IMR-90 (cell line): ENCODE measurements around the gene DRD4. TPM values are rescaled to one million over a fixed set of nuclear protein-coding genes. Genes with fewer than 3 reads are reported as not detected.

Experiments used
- ATAC-seq: fragments of 200-7000 bp; cut with Tn5 transposase; 2 replicates; pipeline ENCODE4 v1.9.1; 2020; ENCODE audit warnings: low read depth, mild to moderate bottlenecking, moderate library complexity
- BruUV-seq: library from RNA; stranded (reverse); fragments of 400-500 nt; replicated peaks from 2 replicates; lab custom pipeline; 2021; lab: Mats Ljungman, UMichigan
- CTCF ChIA-PET: fragments of 300-600 bp; formaldehyde crosslinking; extraction: SDS; loops from one replicate; lab custom pipeline; 2021; ENCODE audit warnings: antibody characterized with exemption; lab: Yijun Ruan, JAX
- POLR2A ChIA-PET: fragments of 300-600 bp; sonication (Branson Sonifier 250); formaldehyde crosslinking; loops from one replicate; lab custom pipeline; 2022; ENCODE audit warnings: antibody characterized with exemption; ENCODE audit not compliant: unreplicated experiment; lab: Charles Lee
- DNase-seq: peaks from one replicate; pipeline ENCODE4 v3.0.0; 2013
- H2AFZ ChIP-seq: replicated peaks from 2 replicates; pipeline ENCODE3; 2013; ENCODE audit warnings: low read length, mild to moderate bottlenecking; ENCODE audit not compliant: poor library complexity
- H2AK5ac ChIP-seq: 2 replicates; pipeline ENCODE4 v1.6.1; 2013; ENCODE audit warnings: low read depth, low read length, inconsistent platforms
- H2AK9ac ChIP-seq: replicated peaks from 2 replicates; pipeline ENCODE3; 2013; ENCODE audit warnings: mild to moderate bottlenecking, low read depth, low read length, moderate library complexity; ENCODE audit not compliant: poor library complexity
- H2BK120ac ChIP-seq: 2 replicates; pipeline ENCODE4 v1.6.1; 2013; ENCODE audit warnings: low read depth, low read length, inconsistent platforms
- H2BK15ac ChIP-seq: 3 replicates; pipeline ENCODE4 v1.6.1; 2013; ENCODE audit warnings: low read depth, low read length, inconsistent platforms
- H2BK20ac ChIP-seq: 2 replicates; pipeline ENCODE4 v1.6.1; 2013; ENCODE audit warnings: low read depth, mild to moderate bottlenecking, inconsistent platforms, low read length, moderate library complexity
- H2BK5ac ChIP-seq: 2 replicates; pipeline ENCODE4 v1.6.1; 2013; ENCODE audit warnings: mild to moderate bottlenecking, low read depth, low read length, inconsistent platforms; ENCODE audit not compliant: poor library complexity, severe bottlenecking
- H3K14ac ChIP-seq: replicated peaks from 2 replicates; pipeline ENCODE4 v1.6.1; 2013; ENCODE audit warnings: low read depth, low read length, inconsistent platforms
- H3K18ac ChIP-seq: 2 replicates; pipeline ENCODE4 v1.6.1; 2013; ENCODE audit warnings: low read depth, low read length, control low read depth
- H3K23ac ChIP-seq: 2 replicates; pipeline ENCODE4 v1.6.1; 2013; ENCODE audit warnings: low read depth, low read length, inconsistent platforms
- H3K27ac ChIP-seq: 2 replicates; pipeline ENCODE4 v1.5.1; 2013; ENCODE audit warnings: mild to moderate bottlenecking, control low read depth, low read length; ENCODE audit not compliant: insufficient read depth
- H3K27me3 ChIP-seq: 2 replicates; pipeline ENCODE4 v1.6.1; 2013; ENCODE audit warnings: low read length; ENCODE audit not compliant: control insufficient read depth, insufficient read depth
- H3K36me3 ChIP-seq: 2 replicates; pipeline ENCODE4 v1.6.1; 2013; ENCODE audit warnings: low read length, mixed read lengths; ENCODE audit not compliant: control insufficient read depth, insufficient read depth
- H3K4ac ChIP-seq: 2 replicates; pipeline ENCODE4 v1.6.1; 2013; ENCODE audit warnings: low read depth, low read length, inconsistent platforms
- H3K4me1 ChIP-seq: 2 replicates; pipeline ENCODE4 v1.6.1; 2013; ENCODE audit warnings: low read length, mixed read lengths; ENCODE audit not compliant: control insufficient read depth, insufficient read depth
- H3K4me2 ChIP-seq: 2 replicates; pipeline ENCODE4 v1.6.1; 2013; ENCODE audit warnings: low read depth, mild to moderate bottlenecking, control low read depth, low read length, moderate library complexity
- H3K4me3 ChIP-seq: 2 replicates; pipeline ENCODE4 v1.5.1; 2013; ENCODE audit warnings: low read depth, mild to moderate bottlenecking, control low read depth, low read length, moderate library complexity; ENCODE audit not compliant: insufficient read depth
- H3K56ac ChIP-seq: 2 replicates; pipeline ENCODE4 v1.6.1; 2013; ENCODE audit warnings: low read length, inconsistent platforms; ENCODE audit not compliant: insufficient read depth; ENCODE audit errors: extremely low read depth
- H3K79me1 ChIP-seq, 2 experiments: 2 replicates each; pipeline ENCODE4 v1.6.1; 2013; ENCODE audit warnings: low read length in 2 of 2, inconsistent platforms in 1 of 2, low read depth in 1 of 2
- H3K9ac ChIP-seq: 2 replicates; pipeline ENCODE4 v1.6.1; 2013; ENCODE audit warnings: low read depth, low read length, control low read depth
- H3K9me1 ChIP-seq: 2 replicates; pipeline ENCODE4 v1.6.1; 2013; ENCODE audit warnings: low read length, inconsistent platforms; ENCODE audit not compliant: insufficient read depth
- H3K9me3 ChIP-seq: 2 replicates; pipeline ENCODE4 v1.6.1; 2013; ENCODE audit warnings: low read length; ENCODE audit not compliant: control insufficient read depth, insufficient read depth
- H4K20me1 ChIP-seq: 2 replicates; pipeline ENCODE4 v1.6.1; 2013; ENCODE audit warnings: low read length, inconsistent platforms; ENCODE audit not compliant: insufficient read depth
- H4K5ac ChIP-seq: 2 replicates; pipeline ENCODE4 v1.6.1; 2013; ENCODE audit warnings: mild to moderate bottlenecking, low read depth, low read length, control low read depth
- H4K8ac ChIP-seq, 2 experiments: 2 replicates each; pipeline ENCODE4 v1.6.1; 2013; ENCODE audit warnings: low read depth in 2 of 2, low read length in 2 of 2, control low read depth in 1 of 2, inconsistent platforms in 1 of 2
- H4K91ac ChIP-seq: 2 replicates; pipeline ENCODE4 v1.6.1; 2013; ENCODE audit warnings: low read depth, low read length, inconsistent platforms; ENCODE audit not compliant: insufficient read depth
- CEBPB ChIP-seq: IDR thresholded peaks from 2 replicates; pipeline ENCODE4 v1.6.1; 2012; ENCODE audit warnings: low read depth, low read length, improper control_type of control experiment
- CTCF ChIP-seq: conservative IDR thresholded peaks from 2 replicates; pipeline ENCODE4 v1.5.1; 2012; ENCODE audit warnings: mild to moderate bottlenecking, low read depth, low read length, improper control_type of control experiment
- ELK1 ChIP-seq: fragments of 150-350 bp; IDR thresholded peaks from 2 replicates; pipeline ENCODE4 v1.6.1; 2016; ENCODE audit warnings: low read depth, mild to moderate bottlenecking, low read length, moderate library complexity, borderline replicate concordance
- MAFK ChIP-seq: IDR thresholded peaks from 2 replicates; pipeline ENCODE4 v1.6.1; 2012; ENCODE audit warnings: low read depth, low read length, improper control_type of control experiment
- MXI1 ChIP-seq: IDR thresholded peaks from 2 replicates; pipeline ENCODE4 v1.6.1; 2012; ENCODE audit warnings: low read depth, mild to moderate bottlenecking, low read length, moderate library complexity, borderline replicate concordance
- NFE2L2 ChIP-seq: fragments of 150-350 bp; IDR thresholded peaks from 2 replicates; pipeline ENCODE4 v1.6.1; 2016; ENCODE audit warnings: low read depth, mild to moderate bottlenecking, low read length
- POLR2A ChIP-seq: IDR thresholded peaks from 2 replicates; pipeline ENCODE4 v1.6.1; 2012; ENCODE audit warnings: mild to moderate bottlenecking, low read depth, low read length
- RAD21 ChIP-seq: IDR thresholded peaks from 2 replicates; pipeline ENCODE4 v1.6.1; 2012; ENCODE audit warnings: low read length, improper control_type of control experiment
- RCOR1 ChIP-seq: IDR thresholded peaks from 2 replicates; pipeline ENCODE4 v1.6.1; 2012; ENCODE audit warnings: mild to moderate bottlenecking, low read length, improper control_type of control experiment; ENCODE audit not compliant: insufficient replicate concordance
- RFX5 ChIP-seq: IDR thresholded peaks from 2 replicates; pipeline ENCODE4 v1.8.0; 2012; ENCODE audit warnings: low read depth, mild to moderate bottlenecking, low read length, moderate library complexity
- SMC3 ChIP-seq: fragments of 150-350 bp; IDR thresholded peaks from 2 replicates; pipeline ENCODE4 v1.6.1; 2016; ENCODE audit warnings: low read depth, mild to moderate bottlenecking, antibody characterized with exemption, low read length, moderate library complexity
- USF2 ChIP-seq: fragments of 150-350 bp; IDR thresholded peaks from 2 replicates; pipeline ENCODE4 v1.6.1; 2017; ENCODE audit warnings: mild to moderate bottlenecking, antibody characterized with exemption, low read length, low read depth
- WGBS, 2 experiments: methylation state at CpG; one replicate each; pipeline versions ENCODE4 v1.1.5 to v1.1.7; 2013; ENCODE audit warnings: missing lambda C conversion rate in 2 of 2; ENCODE audit not compliant: insufficient read length in 1 of 2; ENCODE audit errors: extremely low coverage in 2 of 2; 5-methylcytosine and 5-hydroxymethylcytosine counted together
- dilution Hi-C: fragments of 300-500 bp; cut with HindIII; formaldehyde crosslinking; loops from one replicate; pipeline ENCODE4 v1.14.3; 2018; ENCODE audit warnings: low sequenced_read_pairs; ENCODE audit not compliant: unreplicated experiment
- in situ Hi-C: fragments of 300-500 bp; cut with MboI; formaldehyde crosslinking; loops from 3 replicates; pipeline ENCODE4 v1.14.3; 2019; ENCODE audit warnings: low sequenced_read_pairs, inconsistent platforms, mixed read lengths
- intact Hi-C: fragments of 100-400 bp; cut with micrococcal nuclease; formaldehyde crosslinking; loops from 2 replicates; pipeline ENCODE4 v1.10.0; 2022
- polyA plus RNA-seq, 3 experiments: library from polyadenylated mRNA; depleted of rRNA; stranded (reverse); fragments of >200 nt; gene quantifications; 2 replicates each; pipeline ENCODE4 v1.2.3, GENCODE V29; 2012; ENCODE audit warnings: low replicate concordance in 1 of 3
- total RNA-seq: library from RNA; depleted of rRNA; stranded (reverse); fragments of >200 nt; gene quantifications from 2 replicates; pipeline ENCODE4 v1.2.3, GENCODE V29; 2012

DRD4 gene
- total and polyA plus RNA-seq, 2 of the 4 experiments (the other 2 are of a cell fraction), result not detected

GRCh38 chr11:662689-663274 is 25.7 kb downstream of the DRD4 start (continued):
- TF ChIP-seq SMC3 (peak; percentile 77), POLR2A (no peak), NFE2L2 (no peak), RAD21 (peak; percentile 76), RFX5 (no peak), MAFK (no peak)

GRCh38 chr11:665062-665703 is 28.1 kb downstream of the DRD4 start:
- ChIA-PET CTCF (no interaction called here), POLR2A (no interaction called here)
- H2AK9ac ChIP-seq, result no peak overlapping the region
- in situ Hi-C loops (no loop called here), intact Hi-C loops (no loop called here), dilution Hi-C loops (no loop called here)
- H3K18ac ChIP-seq, result no peak overlapping the region
- no peak overlapping the region; the same call in 1 of the 2 replicates for H3K14ac ChIP-seq
- no peak overlapping the region for H3K56ac ChIP-seq
- no peaks in the 10 kb centered on the region for H3K9me3 ChIP-seq
- peaks cover 5% of the 10 kb centered on the region; the same call in 1 of the 2 replicates for H3K4me1 ChIP-seq
- no peak overlapping the region for H4K5ac ChIP-seq
- no peak overlapping the region for H4K8ac ChIP-seq
- ATAC-seq (no peak), DNase-seq (no peak)
- no peak overlapping the region for H3K4me3 ChIP-seq
- no peak overlapping the region for H2BK5ac ChIP-seq
- H4K91ac ChIP-seq, result no peak overlapping the region
- H3K36me3 ChIP-seq, result peaks cover 22% of the 10 kb centered on the region
- no peak overlapping the region for H2AK5ac ChIP-seq
- H2BK15ac ChIP-seq, result no peak overlapping the region
- BruUV-seq, result no TSS peak
- no peak overlapping the region; the same call in 1 of the 2 replicates for H3K23ac ChIP-seq
- peaks cover 13 to 23% of the 10 kb centered on the region in 2 experiments; a peak in 3 of 4 replicates for H3K79me1 ChIP-seq
- peak overlapping the region; percentile 20; the same call in 1 of the 2 replicates for H3K27ac ChIP-seq
- no peak overlapping the region for H2AFZ ChIP-seq
- no peak overlapping the region for H2BK120ac ChIP-seq
- no peak overlapping the region for H3K9ac ChIP-seq
- no peaks in the 10 kb centered on the region for H3K27me3 ChIP-seq
- no peak overlapping the region for H3K4ac ChIP-seq
- no peak overlapping the region for H3K4me2 ChIP-seq
- H2BK20ac ChIP-seq, result no peak overlapping the region
- peaks cover 8% of the 10 kb centered on the region for H4K20me1 ChIP-seq
- no peaks in the 10 kb centered on the region for H3K9me1 ChIP-seq
- WGBS, 2 experiments, result 100% methylated on average over 1 of the region's 15 CpGs; no CpG with 5 or more reads in 1 of the 2 experiments
- TF ChIP-seq USF2 (no peak), MXI1 (no peak), NFE2L2 (no peak), SMC3 (no peak), ELK1 (no peak), CEBPB (no peak), CTCF (no peak), RCOR1 (no peak)
